ENCODE measurements around the gene TGIF2. TPM values are rescaled to one million over a fixed set of nuclear protein-coding genes. Genes with fewer than 3 reads are reported as not detected.

TGIF2 gene
- total RNA-seq, 1 experiment from 2014 or later, result 58.4 TPM

DNA sequence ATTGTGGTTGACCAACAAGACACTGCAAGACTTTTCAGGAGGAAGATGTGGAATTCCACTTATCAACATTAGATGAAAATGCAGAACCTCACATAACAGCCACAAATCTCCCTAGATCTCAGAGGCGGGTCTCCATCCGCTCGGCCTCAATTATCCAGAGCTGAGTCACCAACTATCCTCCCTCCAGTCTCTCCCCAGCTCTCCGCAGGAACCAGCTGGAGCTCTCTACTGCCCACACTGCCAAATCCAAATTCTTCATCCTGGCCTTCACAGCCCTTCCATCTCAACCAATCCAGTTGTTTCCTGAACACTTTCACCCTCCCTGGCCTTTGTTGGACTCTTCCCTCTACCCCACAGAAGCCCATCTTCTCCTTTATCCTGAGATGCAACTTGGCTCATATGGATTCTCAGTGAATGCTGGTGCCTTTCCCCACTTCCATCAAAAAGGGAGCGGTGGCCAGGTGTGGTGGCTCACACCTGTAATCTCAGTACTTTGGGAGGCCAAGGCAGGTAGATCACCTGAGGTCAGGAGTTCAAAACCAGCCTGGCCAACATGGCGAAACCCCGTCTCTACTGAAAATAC is 3.5 kb upstream of the TGIF2 start:
- Mint-ChIP-seq H3K4me3 (ENCODE audit: unreplicated experiment) (no peak overlapping the region), H3K27me3 (ENCODE audit: insufficient read depth, unreplicated experiment) (no peaks in the 10 kb centered on the region), H3K4me1 (ENCODE audit: low read depth, unreplicated experiment) (peaks cover 12% of the 10 kb centered on the region), H3K27ac (ENCODE audit: unreplicated experiment) (no peak overlapping the region), H3K9me3 (ENCODE audit: unreplicated experiment) (peaks cover 5% of the 10 kb centered on the region), H3K36me3 (ENCODE audit: insufficient read depth, unreplicated experiment) (peaks cover 13% of the 10 kb centered on the region)
- TF ChIP-seq, protein P1, sequence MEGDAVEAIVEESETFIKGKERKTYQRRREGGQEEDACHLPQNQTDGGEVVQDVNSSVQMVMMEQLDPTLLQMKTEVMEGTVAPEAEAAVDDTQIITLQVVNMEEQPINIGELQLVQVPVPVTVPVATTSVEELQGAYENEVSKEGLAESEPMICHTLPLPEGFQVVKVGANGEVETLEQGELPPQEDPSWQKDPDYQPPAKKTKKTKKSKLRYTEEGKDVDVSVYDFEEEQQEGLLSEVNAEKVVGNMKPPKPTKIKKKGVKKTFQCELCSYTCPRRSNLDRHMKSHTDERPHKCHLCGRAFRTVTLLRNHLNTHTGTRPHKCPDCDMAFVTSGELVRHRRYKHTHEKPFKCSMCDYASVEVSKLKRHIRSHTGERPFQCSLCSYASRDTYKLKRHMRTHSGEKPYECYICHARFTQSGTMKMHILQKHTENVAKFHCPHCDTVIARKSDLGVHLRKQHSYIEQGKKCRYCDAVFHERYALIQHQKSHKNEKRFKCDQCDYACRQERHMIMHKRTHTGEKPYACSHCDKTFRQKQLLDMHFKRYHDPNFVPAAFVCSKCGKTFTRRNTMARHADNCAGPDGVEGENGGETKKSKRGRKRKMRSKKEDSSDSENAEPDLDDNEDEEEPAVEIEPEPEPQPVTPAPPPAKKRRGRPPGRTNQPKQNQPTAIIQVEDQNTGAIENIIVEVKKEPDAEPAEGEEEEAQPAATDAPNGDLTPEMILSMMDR (IDR thresholded peaks at IDR 0.05; ENCODE audit: insufficient read depth in 1 of 2, low read depth in 1 of 2, low read length in 1 of 2, severe bottlenecking in 1 of 2, unreplicated experiment in 1 of 2), result no peak
- DNase-seq, result no peak
- H3K36me3 ChIP-seq (ENCODE audit: control insufficient read depth, insufficient read depth, low read length), result no peaks in the 10 kb centered on the region
- ChIA-PET POLR2A (interaction anchor here (1.5 kb wide), 1 partner anchor 8 kb away, joined by 6 read pairs; no protein-coding TSS in a partner anchor), CTCF (interaction anchor here (1.2 kb wide), 1 partner anchor 19 kb away, joined by 7 read pairs; no protein-coding TSS in a partner anchor)
- H3K4me1 ChIP-seq, result peaks cover 18% of the 10 kb centered on the region
- H3K27me3 ChIP-seq (replicated peaks; ENCODE audit: control insufficient read depth, insufficient read depth, low read length), result no peaks in the 10 kb centered on the region
- BruUV-seq (replicated peaks), result no TSS peak
- H3K9me3 ChIP-seq, result peaks cover 9% of the 10 kb centered on the region
- no peak overlapping the region for H3K4me3 ChIP-seq (ENCODE audit: low read depth, low read length)
- intact Hi-C loops (cut with micrococcal nuclease; ENCODE audit: unreplicated experiment), result no loop called here

DNA sequence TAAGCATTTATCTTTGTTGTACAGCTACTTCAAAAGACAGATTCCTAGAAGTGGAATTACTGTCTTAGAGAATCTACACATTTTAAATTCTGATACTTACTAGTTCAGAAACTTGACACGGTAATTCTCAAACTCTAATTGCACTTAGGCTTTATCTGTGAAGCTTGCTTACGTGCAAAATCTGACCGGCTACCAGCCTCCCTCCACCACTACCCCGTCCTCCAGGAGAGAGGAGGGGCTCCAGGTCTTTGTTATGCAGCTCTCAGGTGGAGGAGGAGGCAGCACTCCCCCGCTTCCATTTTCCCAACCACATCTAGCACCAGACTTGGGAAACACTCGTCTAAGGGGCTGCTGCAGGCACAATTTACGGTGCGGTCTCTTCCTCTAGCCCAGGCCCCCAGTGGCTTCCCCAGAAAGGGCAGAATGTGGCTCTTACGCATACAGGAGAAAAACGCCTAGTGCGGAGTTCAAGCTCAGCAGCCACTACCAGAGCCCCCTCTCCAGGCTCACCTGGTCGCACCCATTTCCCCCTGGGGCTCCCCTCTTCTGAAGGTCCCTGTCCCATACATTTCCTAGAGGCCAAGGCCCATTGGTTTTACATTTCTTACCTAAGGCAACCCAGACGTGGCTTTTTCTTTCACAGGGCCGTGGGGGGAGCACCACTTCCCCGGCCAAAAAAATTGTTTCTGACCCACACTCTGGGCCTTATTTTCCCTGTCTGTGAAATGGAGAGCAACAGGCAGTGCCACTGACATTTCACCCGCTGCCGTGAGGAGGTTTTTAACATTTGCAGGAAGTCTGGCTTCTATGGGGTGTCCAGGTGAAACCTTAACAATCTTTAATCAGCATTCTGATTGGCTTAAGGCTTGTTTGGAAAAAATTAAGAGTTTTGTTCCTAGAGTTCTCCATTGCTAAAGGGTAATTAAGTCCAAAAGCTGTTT is 1.6 kb upstream of the TGIF2 start:
- ChIA-PET CTCF (interaction anchor here (0.8 to 1.5 kb wide), 3 partner anchors 21 to 41 kb away, joined by 3 to 9 read pairs (median 5); partner anchors contain the start of gene RAB5IF), POLR2A (interaction anchor here (0.5 to 0.8 kb wide), 3 partner anchors 18 to 629 kb away, joined by 4 to 7 read pairs (median 6); partner anchors contain the start of gene RAB5IF)
- no peaks in the 10 kb centered on the region for H3K9me3 ChIP-seq
- Mint-ChIP-seq H3K36me3 (ENCODE audit: insufficient read depth, unreplicated experiment) (peaks cover 21% of the 10 kb centered on the region), H3K4me1 (ENCODE audit: low read depth, unreplicated experiment) (peaks cover 12% of the 10 kb centered on the region), H3K9me3 (ENCODE audit: unreplicated experiment) (no peaks in the 10 kb centered on the region), H3K27me3 (ENCODE audit: insufficient read depth, unreplicated experiment) (no peaks in the 10 kb centered on the region), H3K27ac (ENCODE audit: unreplicated experiment) (peak overlapping the region; percentile 63), H3K4me3 (ENCODE audit: unreplicated experiment) (peak overlapping the region; percentile 79)
- H3K4me3 ChIP-seq (ENCODE audit: low read depth, low read length), result no peak overlapping the region
- no TSS peak for BruUV-seq (replicated peaks)
- no peaks in the 10 kb centered on the region for H3K36me3 ChIP-seq (ENCODE audit: control insufficient read depth, insufficient read depth, low read length)
- no peaks in the 10 kb centered on the region for H3K27me3 ChIP-seq (replicated peaks; ENCODE audit: control insufficient read depth, insufficient read depth, low read length)
- intact Hi-C loops (cut with micrococcal nuclease; ENCODE audit: unreplicated experiment), result loop anchor here (2.0 kb wide), 1 partner anchor 15 kb away; no protein-coding TSS in a partner anchor
- H3K4me1 ChIP-seq, result peaks cover 29% of the 10 kb centered on the region
- DNase-seq, result peak in 1 of 2 experiments; percentile 42
- TF ChIP-seq, protein P1 (IDR thresholded peaks at IDR 0.05; ENCODE audit: insufficient read depth in 1 of 2, low read depth in 1 of 2, low read length in 1 of 2, severe bottlenecking in 1 of 2, unreplicated experiment in 1 of 2), result no peak

DNA sequence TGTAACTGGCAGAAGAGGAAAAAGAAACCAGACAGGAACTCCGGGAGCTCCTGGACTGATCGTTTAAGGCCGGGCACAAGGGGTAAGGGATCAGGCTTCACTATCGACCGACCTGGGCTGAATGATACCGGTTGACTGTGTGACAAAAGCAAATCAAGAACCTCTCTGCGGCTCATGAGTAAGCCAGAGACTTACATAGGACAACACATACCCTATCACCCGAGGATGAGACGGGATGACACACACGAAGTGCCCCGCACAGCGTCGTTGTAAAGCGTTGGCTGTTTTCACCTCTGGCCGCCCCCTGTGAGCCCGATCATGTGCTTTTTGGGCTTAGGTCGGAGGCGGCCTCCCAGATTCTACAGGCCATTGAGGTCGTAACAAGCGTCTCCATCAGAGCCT is 695 bp upstream of the TGIF2 start:
- Mint-ChIP-seq H3K4me3 (ENCODE audit: unreplicated experiment) (peak overlapping the region; percentile 79), H3K4me1 (ENCODE audit: low read depth, unreplicated experiment) (peaks cover 12% of the 10 kb centered on the region), H3K27ac (ENCODE audit: unreplicated experiment) (peak overlapping the region; percentile 63), H3K27me3 (ENCODE audit: insufficient read depth, unreplicated experiment) (no peaks in the 10 kb centered on the region), H3K36me3 (ENCODE audit: insufficient read depth, unreplicated experiment) (peaks cover 21% of the 10 kb centered on the region), H3K9me3 (ENCODE audit: unreplicated experiment) (no peaks in the 10 kb centered on the region)
- Histone ChIP-seq H3K4me1 (peaks cover 29% of the 10 kb centered on the region), H3K36me3 (ENCODE audit: control insufficient read depth, insufficient read depth, low read length) (no peaks in the 10 kb centered on the region), H3K9me3 (no peaks in the 10 kb centered on the region), H3K27me3 (replicated peaks; ENCODE audit: control insufficient read depth, insufficient read depth, low read length) (no peaks in the 10 kb centered on the region), H3K4me3 (ENCODE audit: low read depth, low read length) (no peak overlapping the region)
- intact Hi-C loops (cut with micrococcal nuclease; ENCODE audit: unreplicated experiment), result loop anchor here (1.0 to 2.0 kb wide), 2 partner anchors 9 to 16 kb away; no protein-coding TSS in a partner anchor
- POLR2A ChIA-PET, result interaction anchor here (0.6 to 1.4 kb wide), 16 partner anchors 13 to 1118 kb away, joined by 3 to 16 read pairs (median 5); partner anchors contain the start of genes DSN1 and RAB5IF
- TSS peak; percentile 78 for BruUV-seq (replicated peaks)
- DNase-seq, result no peak
- TF ChIP-seq, protein P1 (IDR thresholded peaks at IDR 0.05; ENCODE audit: insufficient read depth in 1 of 2, low read depth in 1 of 2, low read length in 1 of 2, severe bottlenecking in 1 of 2, unreplicated experiment in 1 of 2), result no peak
- CTCF ChIA-PET, result interaction anchor here (0.6 to 3.2 kb wide), 6 partner anchors 20 to 111 kb away, joined by 3 to 31 read pairs (median 4); partner anchors contain the start of gene RAB5IF
